PC-9 (cell line): ENCODE measurements around the gene SLC39A9. TPM values are rescaled to one million over a fixed set of nuclear protein-coding genes. Genes with fewer than 3 reads are reported as not detected.

ENCODE experiments used
- BruUV-seq: library from RNA; stranded (reverse); fragments of 400-500 nt; replicated peaks from 2 replicates; lab custom pipeline; 2021; lab: Mats Ljungman, UMichigan
- CTCF ChIA-PET: fragments of 300-600 bp; sonication (Branson Sonifier 250); formaldehyde crosslinking; loops from one replicate; lab custom pipeline; 2022; ENCODE audit warnings: antibody characterized with exemption; lab: Charles Lee
- POLR2A ChIA-PET: fragments of 300-600 bp; sonication (Branson Sonifier 250); formaldehyde crosslinking; loops from one replicate; lab custom pipeline; 2022; ENCODE audit warnings: antibody characterized with exemption; ENCODE audit not compliant: unreplicated experiment; lab: Charles Lee
- DNase-seq, 2 experiments: peaks; one replicate each; pipeline versions ENCODE4 v3.0.0 to v3.0.0-alpha.2; 2015 to 2022; ENCODE audit warnings: mixed read lengths in 1 of 2
- H2AFZ ChIP-seq: fragments of 200-600 bp; sonication (generic); 2 replicates; pipeline ENCODE4 v1.8.1; 2017; ENCODE audit warnings: antibody characterized with exemption
- H3F3A ChIP-seq: fragments of 200-600 bp; sonication (generic); 2 replicates; pipeline ENCODE4 v1.8.1; 2017; ENCODE audit warnings: antibody characterized with exemption, mild to moderate bottlenecking, low read depth; ENCODE audit not compliant: insufficient read depth
- H3K27ac ChIP-seq: fragments of 200-600 bp; sonication (generic); 2 replicates; pipeline ENCODE4 v1.6.1; 2016; ENCODE audit warnings: mixed run types
- H3K27me3 ChIP-seq: fragments of 200-600 bp; sonication (generic); 2 replicates; pipeline ENCODE4 v1.6.1; 2016; ENCODE audit warnings: low read depth, mixed run types; ENCODE audit not compliant: insufficient read depth
- H3K36me3 ChIP-seq: fragments of 200-600 bp; sonication (generic); 2 replicates; pipeline ENCODE4 v1.6.1; 2016; ENCODE audit warnings: low read depth, mixed run types
- H3K4me1 ChIP-seq: fragments of 200-600 bp; sonication (generic); replicated peaks from 2 replicates; pipeline ENCODE4 v1.6.1; 2016; ENCODE audit warnings: mixed run types; ENCODE audit not compliant: insufficient read depth
- H3K4me2 ChIP-seq: fragments of 200-600 bp; sonication (generic); 2 replicates; pipeline ENCODE4 v1.6.1; 2017; ENCODE audit warnings: mixed run types
- H3K4me3 ChIP-seq: fragments of 200-600 bp; sonication (generic); 2 replicates; pipeline ENCODE4 v1.6.1; 2016; ENCODE audit warnings: mixed run types
- H3K79me2 ChIP-seq: fragments of 200-600 bp; sonication (generic); 2 replicates; pipeline ENCODE4 v1.6.1; 2017; ENCODE audit warnings: low read depth, mixed run types
- H3K9me2 ChIP-seq: fragments of 200-600 bp; sonication (generic); 2 replicates; pipeline ENCODE4 v1.8.1; 2017; ENCODE audit warnings: mild to moderate bottlenecking; ENCODE audit not compliant: insufficient read depth
- H3K9me3 ChIP-seq: fragments of 200-600 bp; sonication (generic); 2 replicates; pipeline ENCODE4 v1.8.1; 2016; ENCODE audit warnings: low read depth; ENCODE audit not compliant: insufficient read depth
- H4K20me1 ChIP-seq: fragments of 200-600 bp; sonication (generic); 2 replicates; pipeline ENCODE4 v1.8.1; 2017; ENCODE audit not compliant: insufficient read depth
- EZH2 ChIP-seq: fragments of 200-600 bp; sonication (generic); IDR thresholded peaks from 2 replicates; pipeline ENCODE4 v1.8.0; 2017; ENCODE audit warnings: antibody characterized with exemption, low read depth
- intact Hi-C: fragments of 100-400 bp; cut with micrococcal nuclease; formaldehyde crosslinking; loops from one replicate; pipeline ENCODE4 v1.10.0; 2022; ENCODE audit not compliant: unreplicated experiment
- total RNA-seq: library from RNA; stranded (reverse); gene quantifications from 2 replicates; pipeline ENCODE4 v1.2.3, GENCODE V29; 2021
- TF ChIP-seq, protein P1 (sequence below): fragments of 200-600 bp; sonication (generic); conservative IDR thresholded peaks from 2 replicates; pipeline ENCODE4 v1.6.1; 2017; ENCODE audit warnings: mixed run types, antibody characterized with exemption, mild to moderate bottlenecking, moderate library complexity

Gene SLC39A9
- total RNA-seq, 1 experiment from 2014 or later = 95.1 TPM

DNA sequence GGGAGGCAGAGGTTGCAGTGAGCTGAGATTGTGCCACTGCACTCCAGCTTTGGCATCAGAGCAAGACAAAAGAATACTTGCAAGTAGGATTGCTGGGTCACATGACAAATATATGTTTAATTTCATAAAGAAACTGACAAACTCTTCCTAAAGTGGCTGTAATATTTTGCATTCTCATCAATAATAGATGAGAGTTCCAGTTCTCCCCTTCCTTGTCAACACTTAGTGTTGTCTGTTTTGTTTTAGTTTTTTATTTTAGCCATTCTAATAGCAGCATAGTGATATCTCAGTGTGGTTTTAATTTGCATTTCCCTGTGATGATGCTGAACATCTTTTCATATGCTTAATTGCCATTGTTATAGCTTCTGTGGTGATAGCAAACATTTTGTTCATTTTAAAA lies 31.2 kb downstream of the SLC39A9 start:
- Histone ChIP-seq H3K4me1 (no peaks in the 10 kb centered on the region), H3K9me2 (no peaks in the 10 kb centered on the region), H3K79me2 (peaks cover 37% of the 10 kb centered on the region), H3K4me3 (no peak overlapping the region), H3K27ac (no peak overlapping the region), H3K9me3 (no peaks in the 10 kb centered on the region), H3K4me2 (no peak overlapping the region), H4K20me1 (peaks cover 16% of the 10 kb centered on the region; the same call in 1 of the 2 replicates), H3F3A (no peaks in the 10 kb centered on the region), H2AFZ (no peak overlapping the region), H3K36me3 (peaks cover 19% of the 10 kb centered on the region; the same call in 1 of the 2 replicates), H3K27me3 (no peaks in the 10 kb centered on the region)
- ChIA-PET POLR2A (no interaction called here), CTCF (no interaction called here)
- no TSS peak for BruUV-seq
- intact Hi-C loops = no loop called here
- TF ChIP-seq, protein P1, sequence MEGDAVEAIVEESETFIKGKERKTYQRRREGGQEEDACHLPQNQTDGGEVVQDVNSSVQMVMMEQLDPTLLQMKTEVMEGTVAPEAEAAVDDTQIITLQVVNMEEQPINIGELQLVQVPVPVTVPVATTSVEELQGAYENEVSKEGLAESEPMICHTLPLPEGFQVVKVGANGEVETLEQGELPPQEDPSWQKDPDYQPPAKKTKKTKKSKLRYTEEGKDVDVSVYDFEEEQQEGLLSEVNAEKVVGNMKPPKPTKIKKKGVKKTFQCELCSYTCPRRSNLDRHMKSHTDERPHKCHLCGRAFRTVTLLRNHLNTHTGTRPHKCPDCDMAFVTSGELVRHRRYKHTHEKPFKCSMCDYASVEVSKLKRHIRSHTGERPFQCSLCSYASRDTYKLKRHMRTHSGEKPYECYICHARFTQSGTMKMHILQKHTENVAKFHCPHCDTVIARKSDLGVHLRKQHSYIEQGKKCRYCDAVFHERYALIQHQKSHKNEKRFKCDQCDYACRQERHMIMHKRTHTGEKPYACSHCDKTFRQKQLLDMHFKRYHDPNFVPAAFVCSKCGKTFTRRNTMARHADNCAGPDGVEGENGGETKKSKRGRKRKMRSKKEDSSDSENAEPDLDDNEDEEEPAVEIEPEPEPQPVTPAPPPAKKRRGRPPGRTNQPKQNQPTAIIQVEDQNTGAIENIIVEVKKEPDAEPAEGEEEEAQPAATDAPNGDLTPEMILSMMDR = no peak
- no peak for TF ChIP-seq EZH2
- DNase-seq = no peak

DNA sequence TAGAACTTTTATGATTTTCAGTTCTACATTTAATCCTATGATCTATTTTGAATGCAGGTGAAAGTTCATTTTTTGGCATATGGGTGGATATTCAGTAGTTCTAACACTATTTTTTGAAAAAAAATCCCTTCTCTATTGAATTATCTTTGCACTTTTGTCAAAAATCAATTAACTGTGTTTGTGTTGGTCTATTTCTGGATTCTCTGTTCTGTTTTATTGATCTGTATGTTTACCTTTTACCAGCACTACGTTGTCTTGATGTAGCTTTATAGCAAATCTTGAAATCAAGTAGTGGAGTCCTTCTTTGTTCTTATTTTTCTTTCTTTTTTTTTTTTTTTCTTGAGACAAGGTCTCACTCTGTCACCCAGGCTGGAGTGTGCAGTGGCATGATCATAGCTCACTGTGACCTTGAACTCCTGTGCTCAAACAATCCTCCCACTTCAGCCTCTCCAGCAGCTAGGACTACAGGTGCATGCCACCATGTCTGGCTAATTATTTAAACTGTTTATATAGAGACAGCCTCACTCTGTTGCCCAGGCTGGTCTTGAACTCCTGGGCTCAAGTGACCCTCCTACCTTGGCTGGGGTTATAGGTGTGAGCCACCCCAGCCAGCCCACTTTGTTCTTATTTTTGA lies 31.9 kb downstream of the SLC39A9 start:
- H2AFZ ChIP-seq = no peak overlapping the region
- no peaks in the 10 kb centered on the region for H3K9me2 ChIP-seq
- TF ChIP-seq EZH2 = no peak
- TF ChIP-seq, protein P1 = no peak
- BruUV-seq = no TSS peak
- H3K9me3 ChIP-seq = no peaks in the 10 kb centered on the region
- CTCF ChIA-PET = no interaction called here
- H3K4me2 ChIP-seq = no peak overlapping the region
- no peak overlapping the region for H3K27ac ChIP-seq
- H4K20me1 ChIP-seq = peaks cover 16% of the 10 kb centered on the region; the same call in 1 of the 2 replicates
- no peak overlapping the region for H3K4me3 ChIP-seq
- POLR2A ChIA-PET = no interaction called here
- intact Hi-C loops = no loop called here
- H3F3A ChIP-seq = no peaks in the 10 kb centered on the region
- H3K27me3 ChIP-seq = no peaks in the 10 kb centered on the region
- peaks cover 13% of the 10 kb centered on the region; the same call in 1 of the 2 replicates for H3K36me3 ChIP-seq
- no peaks in the 10 kb centered on the region for H3K4me1 ChIP-seq
- DNase-seq = no peak
- H3K79me2 ChIP-seq = peaks cover 43% of the 10 kb centered on the region

DNA sequence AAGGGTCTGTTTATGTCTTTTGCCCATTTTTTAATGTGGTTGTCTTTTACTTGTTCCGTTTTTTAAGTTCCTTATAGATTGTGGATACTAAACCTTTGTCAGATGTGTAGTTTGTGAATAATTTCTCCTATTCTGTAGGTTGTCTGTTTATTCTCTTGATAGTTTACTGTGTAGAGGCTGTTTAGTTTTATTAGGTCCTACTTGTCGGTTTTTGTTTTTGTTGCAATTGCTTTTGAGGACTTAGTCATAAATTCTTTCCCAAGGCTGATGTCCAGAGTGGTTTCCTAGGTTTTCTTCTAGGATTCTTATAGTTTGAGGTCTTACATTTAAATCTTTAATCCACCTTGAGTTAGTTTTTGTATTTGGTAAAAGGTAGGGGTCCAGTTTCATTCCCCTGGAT lies 33.9 kb downstream of the SLC39A9 start:
- no peaks in the 10 kb centered on the region for H3K9me2 ChIP-seq
- no TSS peak for BruUV-seq
- H3K27me3 ChIP-seq = no peaks in the 10 kb centered on the region
- no peak overlapping the region for H3K27ac ChIP-seq
- H3F3A ChIP-seq = no peaks in the 10 kb centered on the region
- TF ChIP-seq EZH2 = no peak
- TF ChIP-seq, protein P1 = no peak
- ChIA-PET CTCF (no interaction called here), POLR2A (no interaction called here)
- H3K9me3 ChIP-seq = no peaks in the 10 kb centered on the region
- H3K36me3 ChIP-seq = no peaks in the 10 kb centered on the region
- no peak overlapping the region for H3K4me3 ChIP-seq
- H3K4me1 ChIP-seq = no peaks in the 10 kb centered on the region
- intact Hi-C loops = no loop called here
- no peak for DNase-seq
- no peak overlapping the region for H2AFZ ChIP-seq
- H4K20me1 ChIP-seq = peaks cover 21% of the 10 kb centered on the region
- H3K4me2 ChIP-seq = no peak overlapping the region
- H3K79me2 ChIP-seq = peaks cover 52% of the 10 kb centered on the region
